Astrocyte (in vitro differentiated cells and primary cell): ENCODE data around the gene NADK. TPM values are rescaled to one million over a fixed set of nuclear protein-coding genes. Genes with fewer than 3 reads are reported as not detected.

Experiments
- DNase-seq: peaks from one replicate; pipeline ENCODE4 v3.0.0-alpha.2; 2010; ENCODE audit warnings: low read depth
- FAIRE-seq: peaks from 2 replicates; lab custom pipeline; 2011; peaks lifted over from hg19 to GRCh38; lab: Jason Lieb, UNC
- H2AFZ ChIP-seq: 2 replicates; pipeline ENCODE4 v1.6.0; 2012; ENCODE audit warnings: low read depth, low read length, inconsistent platforms
- H3K27ac ChIP-seq: 2 replicates; pipeline ENCODE4 v1.5.1; 2011; ENCODE audit warnings: low read depth, low read length, inconsistent platforms
- H3K27me3 ChIP-seq: 2 replicates; pipeline ENCODE4 v1.6.0; 2011; ENCODE audit warnings: low read length, inconsistent platforms; ENCODE audit not compliant: insufficient read depth
- H3K36me3 ChIP-seq: 2 replicates; pipeline ENCODE4 v1.5.1; 2011; ENCODE audit warnings: low read length, inconsistent platforms; ENCODE audit not compliant: insufficient read depth
- H3K4me1 ChIP-seq: 2 replicates; pipeline ENCODE4 v1.5.1; 2011; ENCODE audit warnings: low read length, inconsistent platforms; ENCODE audit not compliant: insufficient read depth
- H3K4me2 ChIP-seq: 2 replicates; pipeline ENCODE4 v1.6.0; 2012; ENCODE audit warnings: low read length, inconsistent platforms
- H3K4me3 ChIP-seq: 2 replicates; pipeline ENCODE4 v1.5.1; 2011; ENCODE audit warnings: low read depth, mild to moderate bottlenecking, low read length, inconsistent platforms; ENCODE audit not compliant: insufficient read depth
- H3K79me2 ChIP-seq: 2 replicates; pipeline ENCODE4 v1.6.0; 2012; ENCODE audit warnings: mild to moderate bottlenecking, low read length, inconsistent platforms; ENCODE audit not compliant: insufficient read depth
- H3K9ac ChIP-seq: 2 replicates; pipeline ENCODE4 v1.6.0; 2012; ENCODE audit warnings: mild to moderate bottlenecking, low read length, inconsistent platforms
- H3K9me3 ChIP-seq: 2 replicates; pipeline ENCODE4 v1.5.1; 2012; ENCODE audit warnings: low read depth, mild to moderate bottlenecking, low read length, inconsistent platforms; ENCODE audit not compliant: insufficient read depth
- H4K20me1 ChIP-seq: 2 replicates; pipeline ENCODE4 v1.6.0; 2012; ENCODE audit warnings: low read length, inconsistent platforms; ENCODE audit not compliant: insufficient read depth
- H3K27ac Mint-ChIP-seq: one replicate; pipeline ENCODE4 v1.8.0; 2021; ENCODE audit warnings: mild to moderate bottlenecking, mixed read lengths; ENCODE audit not compliant: unreplicated experiment
- H3K27me3 Mint-ChIP-seq: one replicate; pipeline ENCODE4 v1.8.0; 2021; ENCODE audit warnings: low read depth, mixed read lengths; ENCODE audit not compliant: unreplicated experiment
- H3K36me3 Mint-ChIP-seq: one replicate; pipeline ENCODE4 v1.8.0; 2021; ENCODE audit warnings: low read depth, mixed read lengths; ENCODE audit not compliant: unreplicated experiment
- H3K4me1 Mint-ChIP-seq: one replicate; pipeline ENCODE4 v1.8.0; 2021; ENCODE audit warnings: low read depth, mixed read lengths; ENCODE audit not compliant: unreplicated experiment
- H3K4me3 Mint-ChIP-seq: one replicate; pipeline ENCODE4 v1.8.0; 2021; ENCODE audit warnings: mild to moderate bottlenecking, moderate library complexity, mixed read lengths; ENCODE audit not compliant: unreplicated experiment
- H3K9me3 Mint-ChIP-seq: one replicate; pipeline ENCODE4 v1.8.0; 2021; ENCODE audit warnings: mild to moderate bottlenecking, mixed read lengths; ENCODE audit not compliant: unreplicated experiment
- CTCF ChIP-seq: IDR thresholded peaks from 2 replicates; pipeline ENCODE4 v1.5.1; 2011; ENCODE audit warnings: low read depth, mild to moderate bottlenecking, inconsistent platforms, low read length, moderate library complexity; ENCODE audit not compliant: insufficient read depth
- EZH2 ChIP-seq: IDR thresholded peaks from 2 replicates; pipeline ENCODE4 v1.6.1; 2012; ENCODE audit warnings: mild to moderate bottlenecking, low read length, inconsistent platforms; ENCODE audit not compliant: insufficient read depth
- total RNA-seq: library from RNA; stranded (reverse); gene quantifications from 2 replicates; pipeline ENCODE4 v1.2.1, GENCODE V29; 2021

NADK gene
- total RNA-seq, 1 donor from 2014 or later: 87.6 TPM

- no peak overlapping the region for H3K27ac ChIP-seq
- peaks cover 3% of the 10 kb centered on the region for H3K36me3 ChIP-seq
- Mint-ChIP-seq H3K36me3 (peaks cover 18% of the 10 kb centered on the region), H3K4me3 (no peak overlapping the region), H3K9me3 (no peaks in the 10 kb centered on the region), H3K4me1 (no peaks in the 10 kb centered on the region), H3K27me3 (no peaks in the 10 kb centered on the region), H3K27ac (no peak overlapping the region)
- no peak for DNase-seq
- no peaks in the 10 kb centered on the region for H3K9me3 ChIP-seq
- no peak overlapping the region for H3K4me2 ChIP-seq
- H3K4me3 ChIP-seq: no peak overlapping the region
- H3K79me2 ChIP-seq: peaks cover 80% of the 10 kb centered on the region
- TF ChIP-seq CTCF (no peak), EZH2 (no peak)
- H4K20me1 ChIP-seq: peaks cover 51% of the 10 kb centered on the region
- H3K4me1 ChIP-seq: no peaks in the 10 kb centered on the region
- H3K27me3 ChIP-seq: no peaks in the 10 kb centered on the region
- H3K9ac ChIP-seq: no peak overlapping the region
- no peak for FAIRE-seq
- H2AFZ ChIP-seq: no peak overlapping the region
These were observed 14.3 kb downstream of the NADK start for GRCh38 chr1:1763657-1764621.

DNA sequence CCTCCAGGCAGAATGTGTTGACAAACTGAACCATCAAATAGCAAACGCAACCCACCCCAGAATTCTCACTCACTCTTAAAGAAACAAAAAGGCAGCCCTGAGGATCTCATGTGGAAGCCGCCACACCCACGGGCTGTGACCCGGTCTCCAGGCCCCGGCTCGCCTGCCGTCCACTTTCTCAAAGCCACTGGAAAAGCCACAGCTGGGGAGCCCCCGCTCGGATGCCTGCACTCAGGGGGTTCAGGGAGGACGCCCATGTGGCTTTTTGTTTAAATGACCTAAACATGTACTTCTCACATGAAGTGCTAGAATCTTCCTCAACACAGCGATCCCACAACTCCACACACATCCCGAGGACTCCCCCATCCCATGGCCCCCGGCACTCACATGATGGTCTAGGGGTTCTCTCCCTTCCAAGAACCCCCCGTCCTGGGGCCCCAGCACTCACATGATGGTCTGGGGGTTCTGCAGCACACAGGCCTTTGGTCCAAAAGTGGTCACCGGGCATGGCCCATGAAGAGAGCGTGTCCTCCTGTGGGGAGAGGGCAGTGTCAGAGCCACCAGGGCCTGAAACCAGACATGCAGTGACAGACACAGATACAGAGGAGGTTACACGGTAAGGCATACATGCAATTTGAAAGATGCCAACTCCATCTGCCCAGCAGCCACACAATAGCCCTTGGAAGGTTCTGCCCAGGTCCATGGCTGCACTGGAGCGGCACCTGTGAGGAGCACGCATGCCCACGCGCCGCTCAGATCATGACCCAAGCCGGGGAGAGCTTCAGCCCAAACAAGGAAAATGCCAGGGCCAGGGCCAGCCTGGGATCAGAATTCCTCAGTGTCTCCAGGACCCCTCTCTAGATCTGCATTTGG lies 16.5 kb downstream of the NADK start:
- H3K27ac Mint-ChIP-seq: no peak overlapping the region
- DNase-seq: no peak
- Histone ChIP-seq H3K79me2 (peaks cover 71% of the 10 kb centered on the region), H3K27ac (no peak overlapping the region), H3K9me3 (no peaks in the 10 kb centered on the region), H3K4me3 (no peak overlapping the region), H3K9ac (no peak overlapping the region), H3K36me3 (peaks cover 3% of the 10 kb centered on the region), H3K4me1 (no peaks in the 10 kb centered on the region), H4K20me1 (peaks cover 47% of the 10 kb centered on the region), H3K27me3 (no peaks in the 10 kb centered on the region), H2AFZ (no peak overlapping the region), H3K4me2 (no peak overlapping the region)
- no peaks in the 10 kb centered on the region for H3K4me1 Mint-ChIP-seq
- H3K36me3 Mint-ChIP-seq: peaks cover 16% of the 10 kb centered on the region
- no peaks in the 10 kb centered on the region for H3K9me3 Mint-ChIP-seq
- TF ChIP-seq EZH2 (no peak), CTCF (no peak)
- H3K4me3 Mint-ChIP-seq: peak overlapping the region; percentile 45
- no peak for FAIRE-seq
- no peaks in the 10 kb centered on the region for H3K27me3 Mint-ChIP-seq
